K562 (cell line): Measurements from ENCODE around the gene SMAD3. TPM values are rescaled to one million over a fixed set of nuclear protein-coding genes. Genes with fewer than 3 reads are reported as not detected.

Experiments
- CAMTA2 ChIP-seq: fragments of 250-450 bp; sonication (Bioruptor Pico); conservative IDR thresholded peaks from 2 replicates; pipeline ENCODE4 v1.5.1; 2022
- KDM1A ChIP-seq, 2 experiments: fragments of 450-650 bp; IDR thresholded peaks; 2 replicates each; pipeline ENCODE4 v1.6.1; 2016; ENCODE audit warnings: mild to moderate bottlenecking in 2 of 2
- SRF ChIP-seq, 2 experiments: fragments of 250-450, 450-650 bp in 1 of 2; sonication (Bioruptor Pico) in 1 of 2; sonication (generic) in 1 of 2; formaldehyde crosslinking; IDR thresholded peaks; 2 replicates each; pipeline versions ENCODE4 v1.5.0 to v1.5.1; 2020 to 2022; ENCODE audit warnings: mild to moderate bottlenecking in 1 of 2, missing genetic modification reagents in 1 of 2
- TEAD1 ChIP-seq, 2 experiments: fragments of 450-650 bp in 1 of 2; sonication (generic) in 1 of 2; formaldehyde crosslinking; IDR thresholded peaks; 2 replicates each; pipeline versions ENCODE4 v1.4.0 to v1.8.0; 2020 to 2022; ENCODE audit warnings: mild to moderate bottlenecking in 2 of 2, missing genetic modification reagents in 1 of 2
- TGIF2 ChIP-seq: sonication (generic); formaldehyde crosslinking; IDR thresholded peaks from 2 replicates; pipeline ENCODE4 v1.8.1; 2022; ENCODE audit warnings: mild to moderate bottlenecking, missing genetic modification reagents, moderate library complexity
- U2AF2 ChIP-seq: fragments of 200-400 bp; formaldehyde crosslinking; optimal IDR thresholded peaks from 2 replicates; pipeline ENCODE3; 2017; ENCODE audit warnings: low read depth, mild to moderate bottlenecking, low read length
- polyA plus RNA-seq, 8 experiments: library from polyadenylated mRNA; depleted of rRNA in 4 of 8; stranded (reverse) in 5 of 8; unstranded in 3 of 8; fragments of >200 nt; fragmentation: Nextera tagmentation in 2 of 8; fragmentation: Illumina TruSeq in 1 of 8; extraction: Ambion mirVana in 2 of 8; extraction: Trizol in 1 of 8; gene quantifications; 2 replicates each; pipeline versions ENCODE4 v1.2.1 to v1.2.3, GENCODE V29; 2011 to 2014; ENCODE audit warnings: inconsistent platforms in 1 of 8, missing spikeins in 1 of 8
- total RNA-seq, 7 experiments: library from RNA; depleted of rRNA in 6 of 7; stranded (reverse); fragments of >200 nt in 6 of 7; fragmentation: Illumina TruSeq in 2 of 7; extraction: Trizol in 2 of 7; gene quantifications; 2 replicates each; pipeline versions ENCODE4 v1.2.1 to v1.2.3, GENCODE V29; 2011 to 2021; ENCODE audit warnings: low replicate concordance in 1 of 7
- TF ChIP-seq, protein P1 (sequence below): fragments of 450-650 bp; IDR thresholded peaks from 2 replicates; pipeline ENCODE4 v1.6.1; 2014; ENCODE audit warnings: low read depth, mild to moderate bottlenecking, moderate library complexity, borderline replicate concordance
- TF ChIP-seq, protein P2 (sequence below), 2 experiments: fragments of 450-650 bp; IDR thresholded peaks; 2 replicates each; pipeline ENCODE4 v1.6.1; 2016; ENCODE audit warnings: mild to moderate bottlenecking in 2 of 2, borderline replicate concordance in 1 of 2, low read depth in 1 of 2, moderate library complexity in 1 of 2
- TF ChIP-seq, protein P3 (sequence below), 2 experiments: fragments of 200-800 bp in 1 of 2; sonication (Bioruptor generic) in 1 of 2; sonication (generic) in 1 of 2; formaldehyde crosslinking in 1 of 2; IDR thresholded peaks in 1 of 2; conservative IDR thresholded peaks in 1 of 2; 2 replicates each; pipeline versions ENCODE4 v1.5.0 to v1.6.1; 2016 to 2020; ENCODE audit warnings: missing compliant biosample characterization in 1 of 2, missing genetic modification characterization in 1 of 2, missing genetic modification reagents in 1 of 2

SMAD3 gene
- total and polyA plus RNA-seq, 9 of the 15 experiments (the other 6 are each of a cell fraction or from before 2014, with no cell fraction given), result 4.3 to 39.2 (median 11.1) TPM

DNA sequence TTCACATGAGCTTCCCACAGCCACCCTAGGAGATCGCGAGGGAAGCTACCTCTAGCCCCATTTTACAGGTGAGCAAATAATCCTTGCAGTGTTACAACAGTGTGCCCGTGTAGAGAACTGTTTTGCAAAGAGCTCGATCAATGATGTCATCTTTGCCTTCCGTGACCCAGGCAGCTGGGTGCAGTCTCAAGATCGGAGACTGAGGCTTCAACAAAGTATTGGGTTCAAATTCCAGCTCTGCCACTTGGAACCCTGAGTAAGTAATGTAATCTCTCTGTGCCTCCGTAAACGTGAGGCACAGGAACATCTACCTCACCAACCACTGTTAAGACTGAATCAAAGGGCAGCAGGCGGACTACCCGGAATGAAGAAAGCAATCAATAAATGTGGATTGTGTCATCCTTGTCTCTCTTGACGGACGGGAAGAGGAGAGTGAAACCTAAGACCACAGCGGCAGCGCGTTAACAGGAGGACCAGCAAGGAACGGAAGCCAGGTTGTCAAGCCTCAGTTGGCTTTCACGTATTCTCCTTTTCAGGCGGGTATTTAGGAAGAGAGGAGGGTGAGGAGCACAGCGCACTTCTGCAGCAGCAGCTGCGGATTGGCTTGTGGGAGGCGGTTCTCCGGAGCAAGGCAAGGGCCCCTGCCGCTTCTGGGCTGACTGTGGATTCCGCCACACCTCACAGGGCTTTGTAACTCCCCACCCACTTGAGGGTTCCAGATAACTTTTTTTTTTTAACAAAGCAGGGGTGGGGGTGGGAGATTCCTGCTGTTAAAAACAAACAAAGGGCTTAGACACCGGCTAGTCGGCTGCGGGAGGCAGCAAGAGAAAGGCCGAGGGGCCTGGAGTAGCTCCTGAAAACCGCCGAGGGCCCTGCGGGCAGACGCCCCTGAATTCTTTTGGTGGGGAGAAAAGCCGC, 1.5 kb upstream of the SMAD3 start (continued):
- TF ChIP-seq TGIF2 (CRISPR knock-in tag) (no peak), CAMTA2 (no peak), U2AF2 (no peak), KDM1A (IDR thresholded peaks at IDR 0.05) (peak in 1 of 2 experiments; percentile 50; a peak in 2 of 4 replicates), TEAD1 (CRISPR knock-in tag; IDR thresholded peaks at IDR 0.05) (no peak), SRF (CRISPR knock-in tag; IDR thresholded peaks at IDR 0.05) (no peak)
- TF ChIP-seq, protein P1, sequence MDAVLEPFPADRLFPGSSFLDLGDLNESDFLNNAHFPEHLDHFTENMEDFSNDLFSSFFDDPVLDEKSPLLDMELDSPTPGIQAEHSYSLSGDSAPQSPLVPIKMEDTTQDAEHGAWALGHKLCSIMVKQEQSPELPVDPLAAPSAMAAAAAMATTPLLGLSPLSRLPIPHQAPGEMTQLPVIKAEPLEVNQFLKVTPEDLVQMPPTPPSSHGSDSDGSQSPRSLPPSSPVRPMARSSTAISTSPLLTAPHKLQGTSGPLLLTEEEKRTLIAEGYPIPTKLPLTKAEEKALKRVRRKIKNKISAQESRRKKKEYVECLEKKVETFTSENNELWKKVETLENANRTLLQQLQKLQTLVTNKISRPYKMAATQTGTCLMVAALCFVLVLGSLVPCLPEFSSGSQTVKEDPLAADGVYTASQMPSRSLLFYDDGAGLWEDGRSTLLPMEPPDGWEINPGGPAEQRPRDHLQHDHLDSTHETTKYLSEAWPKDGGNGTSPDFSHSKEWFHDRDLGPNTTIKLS, result no peak
- TF ChIP-seq, protein P2, sequence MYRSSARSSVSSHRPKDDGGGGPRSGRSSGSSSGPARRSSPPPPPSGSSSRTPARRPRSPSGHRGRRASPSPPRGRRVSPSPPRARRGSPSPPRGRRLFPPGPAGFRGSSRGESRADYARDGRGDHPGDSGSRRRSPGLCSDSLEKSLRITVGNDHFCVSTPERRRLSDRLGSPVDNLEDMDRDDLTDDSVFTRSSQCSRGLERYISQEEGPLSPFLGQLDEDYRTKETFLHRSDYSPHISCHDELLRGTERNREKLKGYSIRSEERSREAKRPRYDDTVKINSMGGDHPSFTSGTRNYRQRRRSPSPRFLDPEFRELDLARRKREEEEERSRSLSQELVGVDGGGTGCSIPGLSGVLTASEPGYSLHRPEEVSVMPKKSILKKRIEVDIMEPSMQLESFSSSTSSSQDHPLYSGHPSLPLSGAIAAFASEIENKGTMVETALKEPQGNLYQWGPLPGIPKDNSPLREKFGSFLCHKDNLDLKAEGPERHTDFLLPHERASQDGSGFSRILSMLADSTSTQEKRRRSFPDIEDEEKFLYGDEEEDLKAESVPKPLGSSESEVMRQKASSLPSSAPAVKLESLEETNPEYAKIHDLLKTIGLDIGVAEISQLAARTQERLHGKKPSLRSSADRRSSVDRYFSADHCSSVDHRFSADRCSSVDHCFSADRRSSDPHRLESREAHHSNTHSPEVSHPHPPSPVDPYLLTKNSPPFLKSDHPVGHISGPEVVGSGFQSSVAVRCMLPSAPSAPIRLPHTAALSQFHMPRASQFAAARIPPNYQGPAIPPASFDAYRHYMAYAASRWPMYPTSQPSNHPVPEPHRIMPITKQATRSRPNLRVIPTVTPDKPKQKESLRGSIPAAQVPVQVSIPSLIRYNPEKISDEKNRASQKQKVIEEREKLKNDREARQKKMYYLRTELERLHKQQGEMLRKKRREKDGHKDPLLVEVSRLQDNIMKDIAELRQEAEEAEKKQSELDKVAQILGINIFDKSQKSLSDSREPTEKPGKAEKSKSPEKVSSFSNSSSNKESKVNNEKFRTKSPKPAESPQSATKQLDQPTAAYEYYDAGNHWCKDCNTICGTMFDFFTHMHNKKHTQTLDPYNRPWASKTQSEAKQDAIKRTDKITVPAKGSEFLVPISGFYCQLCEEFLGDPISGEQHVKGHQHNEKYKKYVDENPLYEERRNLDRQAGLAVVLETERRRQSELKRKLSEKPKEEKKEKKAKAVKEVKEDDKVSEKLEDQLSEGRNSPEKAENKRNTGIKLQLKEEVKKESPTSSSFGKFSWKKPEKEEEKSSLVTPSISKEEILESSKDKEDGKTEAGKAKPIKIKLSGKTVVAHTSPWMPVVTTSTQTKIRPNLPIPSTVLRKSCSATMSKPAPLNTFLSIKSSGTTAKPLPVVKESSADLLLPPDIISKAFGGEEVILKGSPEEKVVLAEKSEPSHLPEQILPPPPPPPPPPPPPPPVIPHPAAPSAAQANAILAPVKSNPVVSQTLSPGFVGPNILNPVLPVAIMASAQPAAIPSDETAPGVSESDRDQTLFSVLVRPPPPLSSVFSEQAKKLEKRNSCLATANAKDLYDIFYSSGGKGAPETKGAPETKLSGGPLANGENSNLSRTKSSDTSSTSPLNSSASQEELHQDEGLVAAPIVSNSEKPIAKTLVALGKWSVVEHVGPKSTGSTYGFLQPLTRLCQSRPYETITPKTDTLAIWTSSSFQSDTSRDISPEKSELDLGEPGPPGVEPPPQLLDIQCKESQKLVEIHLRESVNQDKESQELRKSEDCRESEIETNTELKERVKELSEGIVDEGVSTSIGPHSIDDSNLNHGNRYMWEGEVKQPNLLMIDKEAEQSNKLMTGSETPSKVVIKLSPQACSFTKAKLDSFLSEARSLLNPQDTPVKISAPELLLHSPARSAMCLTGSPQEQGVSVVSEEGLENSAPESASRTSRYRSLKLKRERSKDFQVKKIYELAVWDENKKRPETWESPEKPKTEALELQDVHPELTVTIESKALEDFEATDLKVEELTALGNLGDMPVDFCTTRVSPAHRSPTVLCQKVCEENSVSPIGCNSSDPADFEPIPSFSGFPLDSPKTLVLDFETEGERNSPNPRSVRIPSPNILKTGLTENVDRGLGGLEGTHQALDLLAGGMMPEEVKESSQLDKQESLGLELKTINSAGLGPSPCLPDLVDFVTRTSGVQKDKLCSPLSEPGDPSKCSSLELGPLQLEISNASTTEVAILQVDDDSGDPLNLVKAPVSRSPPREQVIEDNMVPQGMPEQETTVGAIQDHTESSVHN (IDR thresholded peaks at IDR 0.05; ENCODE audit: borderline replicate concordance in 1 of 2, low read depth in 1 of 2), result no peak
- TF ChIP-seq, protein P3, sequence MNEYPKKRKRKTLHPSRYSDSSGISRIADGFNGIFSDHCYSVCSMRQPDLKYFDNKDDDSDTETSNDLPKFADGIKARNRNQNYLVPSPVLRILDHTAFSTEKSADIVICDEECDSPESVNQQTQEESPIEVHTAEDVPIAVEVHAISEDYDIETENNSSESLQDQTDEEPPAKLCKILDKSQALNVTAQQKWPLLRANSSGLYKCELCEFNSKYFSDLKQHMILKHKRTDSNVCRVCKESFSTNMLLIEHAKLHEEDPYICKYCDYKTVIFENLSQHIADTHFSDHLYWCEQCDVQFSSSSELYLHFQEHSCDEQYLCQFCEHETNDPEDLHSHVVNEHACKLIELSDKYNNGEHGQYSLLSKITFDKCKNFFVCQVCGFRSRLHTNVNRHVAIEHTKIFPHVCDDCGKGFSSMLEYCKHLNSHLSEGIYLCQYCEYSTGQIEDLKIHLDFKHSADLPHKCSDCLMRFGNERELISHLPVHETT (CRISPR knock-in tag; conservative IDR thresholded peaks at IDR 0.05 in 1 of 2, IDR thresholded peaks at IDR 0.05 in 1 of 2), result no peak
